Esophagus squamous epithelium (tissue), 4 donors: Measurements from ENCODE around the gene BABAM2.
"Not testable (repeated sequence)": the region's sequence is repeated elsewhere in the genome, so short reads cannot be mapped to it uniquely, and the experiment has no call there.

Source experiments
- CTCF ChIP-seq, 6 experiments: fragments of 450-650 bp in 4 of 6; fragments of 200-600 bp in 2 of 6; sonication (generic) in 2 of 6; IDR thresholded peaks; one replicate each; pipeline ENCODE4 v1.5.1; 2016 to 2019; ENCODE audit warnings: antibody characterized with exemption in 6 of 6, mild to moderate bottlenecking in 4 of 6, moderate library complexity in 4 of 6
- POLR2A ChIP-seq, 4 donors: fragments of 450-650 bp; IDR thresholded peaks; one replicate each; pipeline ENCODE4 v1.6.1; 2017; ENCODE audit warnings: antibody characterized with exemption in 4 of 4, mild to moderate bottlenecking in 4 of 4, moderate library complexity in 3 of 4

- not testable (repeated sequence) for TF ChIP-seq POLR2A, CTCF (IDR thresholded peaks at IDR 0.05)
Observed at GRCh38 chr2:27968957-27969356, 78.4 kb downstream of the BABAM2 start.
